Skeletal muscle cell (primary cell): ENCODE data around the gene SF3A2.

Experiments used
- DNase-seq: peaks from one replicate; pipeline ENCODE4 v3.0.0-alpha.2; 2010; ENCODE audit warnings: low read depth
- H3K4me3 ChIP-seq: 2 replicates; pipeline ENCODE4 v1.5.1; 2011; ENCODE audit warnings: low read depth, mild to moderate bottlenecking, control low read depth, low read length, moderate library complexity

SF3A2 gene

GRCh38 chr19:2207008-2207407, 29.6 kb upstream of the SF3A2 start:
- no peak for DNase-seq
- no peak overlapping the region for H3K4me3 ChIP-seq

- DNase-seq = peak; percentile 40
Measured at GRCh38 chr19:2207991-2208860, 28.4 kb upstream of the SF3A2 start.

GRCh38 chr19:2208975-2209374, 27.6 kb upstream of the SF3A2 start:
- no peak overlapping the region for H3K4me3 ChIP-seq
- no peak for DNase-seq

More at GRCh38 chr19:2207991-2208860, 28.4 kb upstream of the SF3A2 start:
- no peak overlapping the region for H3K4me3 ChIP-seq

GRCh38 chr19:2209408-2209807, 27.2 kb upstream of the SF3A2 start:
- no peak overlapping the region for H3K4me3 ChIP-seq
- DNase-seq = no peak

- DNase-seq = no peak
- no peak overlapping the region for H3K4me3 ChIP-seq
Measured at GRCh38 chr19:2210206-2210605, 26.4 kb upstream of the SF3A2 start.

- no peak for DNase-seq
- no peak overlapping the region for H3K4me3 ChIP-seq
Measured at GRCh38 chr19:2210987-2211740, 25.5 kb upstream of the SF3A2 start.

- H3K4me3 ChIP-seq = no peak overlapping the region
- no peak for DNase-seq
Measured at GRCh38 chr19:2212861-2213711, 23.5 kb upstream of the SF3A2 start.

GRCh38 chr19:2213799-2214198, 22.8 kb upstream of the SF3A2 start:
- DNase-seq = peak; percentile 56
- no peak overlapping the region for H3K4me3 ChIP-seq

GRCh38 chr19:2214251-2214650, 22.4 kb upstream of the SF3A2 start:
- DNase-seq = no peak
- no peak overlapping the region for H3K4me3 ChIP-seq

GRCh38 chr19:2215281-2215751, 21.3 kb upstream of the SF3A2 start:
- no peak overlapping the region for H3K4me3 ChIP-seq
- DNase-seq = no peak

GRCh38 chr19:2216361-2217225, 20.0 kb upstream of the SF3A2 start:
- no peak for DNase-seq
- no peak overlapping the region for H3K4me3 ChIP-seq

- DNase-seq = no peak
- H3K4me3 ChIP-seq = no peak overlapping the region
Measured at GRCh38 chr19:2217591-2217990, 19.0 kb upstream of the SF3A2 start.

- no peak for DNase-seq
Measured at GRCh38 chr19:2219726-2220125, 16.9 kb upstream of the SF3A2 start.

GRCh38 chr19:2221250-2221831, 15.3 kb upstream of the SF3A2 start:
- H3K4me3 ChIP-seq = no peak overlapping the region
- peak; percentile 41 for DNase-seq

More at GRCh38 chr19:2219726-2220125, 16.9 kb upstream of the SF3A2 start:
- no peak overlapping the region for H3K4me3 ChIP-seq

- H3K4me3 ChIP-seq = no peak overlapping the region
- no peak for DNase-seq
Measured at GRCh38 chr19:2221918-2222317, 14.7 kb upstream of the SF3A2 start.

- no peak overlapping the region for H3K4me3 ChIP-seq
- no peak for DNase-seq
Measured at GRCh38 chr19:2223391-2223790, 13.2 kb upstream of the SF3A2 start.

- H3K4me3 ChIP-seq = no peak overlapping the region
- DNase-seq = no peak
Measured at GRCh38 chr19:2223959-2224358, 12.7 kb upstream of the SF3A2 start.

GRCh38 chr19:2224754-2225349, 11.8 kb upstream of the SF3A2 start:
- H3K4me3 ChIP-seq = no peak overlapping the region
- DNase-seq = no peak
